HCT116 (cell line): ENCODE measurements around the gene TMEM125. TPM values are rescaled to one million over a fixed set of nuclear protein-coding genes. Genes with fewer than 3 reads are reported as not detected.

Experiments used
- ATAC-seq: fragments of 200-7000 bp; cut with Tn5 transposase; 2 replicates; pipeline ENCODE4 v1.9.1; 2020; ENCODE audit warnings: mild to moderate bottlenecking, moderate library complexity
- BruUV-seq: library from RNA; stranded (reverse); fragments of 400-500 nt; replicated peaks from 2 replicates; lab custom pipeline; 2021; lab: Mats Ljungman, UMichigan
- CTCF ChIA-PET: fragments of 300-600 bp; sonication (Branson Sonifier 250); formaldehyde crosslinking; loops from one replicate; lab custom pipeline; 2021; ENCODE audit warnings: antibody characterized with exemption; lab: Charles Lee
- POLR2A ChIA-PET: fragments of 300-600, 350-600 bp; sonication (Branson Sonifier 250); formaldehyde crosslinking; loops from one replicate; lab custom pipeline; 2021; ENCODE audit warnings: antibody characterized with exemption; lab: Charles Lee
- RAD21 ChIA-PET, 2 experiments: fragments of 300-600 bp; sonication (Branson Sonifier 250); formaldehyde crosslinking; loops; one replicate each; lab custom pipeline; 2023; ENCODE audit warnings: low total read pairs in 2 of 2; ENCODE audit not compliant: uncharacterized antibody in 2 of 2, unreplicated experiment in 2 of 2, low non-redundant PET in 1 of 2; lab: Charles Lee
- DNase-seq: peaks from one replicate; pipeline ENCODE4 v3.0.0-alpha.2; 2010; ENCODE audit warnings: low read depth, low spot score
- H2AFZ ChIP-seq: fragments of 200-600 bp; shearing (Covaris generic), sonication (generic); 2 replicates; pipeline ENCODE4 v1.6.1; 2017; ENCODE audit warnings: low read depth, mixed run types, mixed read lengths, antibody characterized with exemption, low read length; ENCODE audit not compliant: poor library complexity, severe bottlenecking
- H3K27ac ChIP-seq: 2 replicates; pipeline ENCODE4 v1.5.1; 2012; ENCODE audit warnings: low read depth, low read length
- H3K27me3 ChIP-seq: fragments of 200-600 bp; sonication (generic); 2 replicates; pipeline ENCODE4 v1.6.1; 2016; ENCODE audit warnings: mixed run types, low read length, mixed read lengths; ENCODE audit not compliant: insufficient read depth
- H3K36me3 ChIP-seq, 2 experiments: fragments of 200-500 bp in 1 of 2; fragments of 200-600 bp in 1 of 2; sonication (Bioruptor generic) in 1 of 2; sonication (generic) in 1 of 2; 2 replicates each; pipeline versions ENCODE4 v1.5.1 to v1.6.1; 2014 to 2016; ENCODE audit warnings: low read length in 2 of 2, inconsistent platforms in 1 of 2, mixed read lengths in 1 of 2, mixed run types in 1 of 2; ENCODE audit not compliant: insufficient read depth in 2 of 2, control insufficient read depth in 1 of 2
- H3K4me1 ChIP-seq, 2 experiments: fragments of 200-600 bp in 1 of 2; sonication (generic) in 1 of 2; 2 replicates each; pipeline versions ENCODE4 v1.5.1 to v1.6.1; 2012 to 2017; ENCODE audit warnings: low read length in 2 of 2, inconsistent platforms in 1 of 2, mild to moderate bottlenecking in 1 of 2, mixed read lengths in 1 of 2, mixed run types in 1 of 2, moderate library complexity in 1 of 2; ENCODE audit not compliant: insufficient read depth in 2 of 2, control insufficient read depth in 1 of 2
- H3K4me2 ChIP-seq: fragments of 200-600 bp; sonication (generic); 2 replicates; pipeline ENCODE4 v1.6.1; 2017; ENCODE audit warnings: mixed run types, low read length, mixed read lengths
- H3K4me3 ChIP-seq, 2 experiments: fragments of 200-600 bp in 1 of 2; sonication (generic) in 1 of 2; replicated peaks in 1 of 2; 2 replicates each; pipeline ENCODE4 v1.5.1; 2011 to 2016; ENCODE audit warnings: low read length in 2 of 2, control low read depth in 1 of 2, low read depth in 1 of 2, mild to moderate bottlenecking in 1 of 2, mixed read lengths in 1 of 2, mixed run types in 1 of 2
- H3K79me2 ChIP-seq: fragments of 200-600 bp; sonication (generic); 2 replicates; pipeline ENCODE4 v1.6.1; 2017; ENCODE audit warnings: mild to moderate bottlenecking, mixed run types, low read length, moderate library complexity, mixed read lengths; ENCODE audit not compliant: insufficient read depth
- H3K9ac ChIP-seq: fragments of 200-600 bp; sonication (generic); 2 replicates; pipeline ENCODE4 v1.6.1; 2016; ENCODE audit warnings: low read length, mixed read lengths
- H3K9me2 ChIP-seq: fragments of 200-600 bp; sonication (generic), shearing (Covaris generic); 2 replicates; pipeline ENCODE4 v1.6.1; 2017; ENCODE audit warnings: mixed run types, mild to moderate bottlenecking, moderate library complexity; ENCODE audit not compliant: insufficient read depth
- H3K9me3 ChIP-seq, 2 experiments: fragments of 200-500 bp in 1 of 2; fragments of 200-600 bp in 1 of 2; sonication (Bioruptor generic) in 1 of 2; sonication (generic) in 1 of 2; 2 replicates each; pipeline ENCODE4 v1.6.1; 2014 to 2017; ENCODE audit warnings: low read length in 2 of 2, mixed read lengths in 2 of 2, inconsistent platforms in 1 of 2, low read depth in 1 of 2, mild to moderate bottlenecking in 1 of 2, mixed run types in 1 of 2, moderate library complexity in 1 of 2; ENCODE audit not compliant: control insufficient read depth in 1 of 2, insufficient read depth in 1 of 2
- H4K20me1 ChIP-seq: fragments of 200-600 bp; sonication (generic), shearing (Covaris generic); 2 replicates; pipeline ENCODE4 v1.6.1; 2017; ENCODE audit warnings: mixed run types, mild to moderate bottlenecking, moderate library complexity; ENCODE audit not compliant: insufficient read depth
- JUND ChIP-seq: IDR thresholded peaks from 2 replicates; pipeline ENCODE4 v1.6.1; 2012
- RAD21 ChIP-seq: IDR thresholded peaks from 2 replicates; pipeline ENCODE4 v1.6.1; 2012; ENCODE audit warnings: low read depth, mild to moderate bottlenecking
- intact Hi-C: fragments of 100-400 bp; cut with micrococcal nuclease; formaldehyde crosslinking; loops from 2 replicates; pipeline ENCODE4 v1.10.0; 2022
- total RNA-seq: library from RNA; stranded (reverse); gene quantifications from one replicate; pipeline ENCODE4 v1.2.1, GENCODE V29; 2021; ENCODE audit not compliant: unreplicated experiment
- TF ChIP-seq, protein P1 (sequence below): IDR thresholded peaks from 2 replicates; pipeline ENCODE4 v1.6.1; 2012
- TF ChIP-seq, protein P2 (sequence below), 3 experiments: fragments of 200-600 bp in 1 of 3; sonication (generic) in 1 of 3; IDR thresholded peaks in 2 of 3; conservative IDR thresholded peaks in 1 of 3; 2 replicates each; pipeline ENCODE4 v1.5.1; 2012 to 2017; ENCODE audit warnings: low read depth in 2 of 3, low read length in 2 of 3, antibody characterized with exemption in 1 of 3, borderline replicate concordance in 1 of 3, control low read depth in 1 of 3, mild to moderate bottlenecking in 1 of 3, mixed read lengths in 1 of 3, mixed run types in 1 of 3, moderate library complexity in 1 of 3; ENCODE audit not compliant: insufficient read depth in 1 of 3

The TMEM125 gene
- total RNA-seq, 1 experiment from 2014 or later, result 13.9 TPM

DNA sequence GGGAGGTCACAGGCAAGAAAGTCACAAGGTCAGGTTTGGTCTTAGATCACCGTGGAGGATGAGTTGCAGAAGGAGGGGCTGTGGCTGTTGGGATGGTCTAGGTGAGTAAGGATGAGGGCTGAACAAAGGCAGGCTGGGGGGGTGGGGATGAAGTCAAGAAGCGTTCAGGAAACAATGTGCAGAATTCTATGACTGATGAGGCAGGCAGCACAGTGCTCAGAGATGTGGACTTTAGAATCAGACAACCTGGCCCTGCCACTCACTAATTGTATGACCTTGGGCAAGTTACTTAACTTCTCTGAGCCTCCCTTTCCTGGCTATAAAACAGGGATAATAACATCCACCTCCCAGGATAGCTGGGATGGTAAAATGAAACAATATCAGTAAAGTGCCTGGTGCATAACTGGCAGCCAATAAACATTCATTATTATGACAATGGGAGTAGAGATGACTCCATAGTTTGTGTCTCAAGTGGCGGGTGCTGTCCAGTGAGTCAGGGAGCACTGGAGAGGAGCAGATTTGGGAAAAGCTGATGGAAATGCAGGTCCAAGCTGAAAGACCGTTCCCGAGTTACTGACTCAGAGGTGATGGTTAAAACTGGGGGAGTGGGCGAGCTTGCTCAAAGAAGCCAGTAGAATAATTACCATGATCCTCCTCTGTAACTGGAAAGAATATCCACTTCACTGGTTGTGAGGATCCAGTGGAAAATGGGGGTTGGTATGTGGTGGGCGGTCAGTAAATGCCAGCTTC lies 33.1 kb downstream of the TMEM125 start:
- intact Hi-C loops, result no loop called here
- ATAC-seq (no peak), DNase-seq (no peak)
- H3K79me2 ChIP-seq, result no peaks in the 10 kb centered on the region
- no peaks in the 10 kb centered on the region for H4K20me1 ChIP-seq
- no peak overlapping the region for H3K4me2 ChIP-seq
- POLR2A ChIA-PET, result no interaction called here
- H3K9me2 ChIP-seq, result no peaks in the 10 kb centered on the region
- peaks cover 0 to 7% of the 10 kb centered on the region in 2 experiments; a peak in 1 of 4 replicates for H3K4me1 ChIP-seq
- H2AFZ ChIP-seq, result no peak overlapping the region
- no peaks in the 10 kb centered on the region for H3K27me3 ChIP-seq
- no peak overlapping the region for H3K4me3 ChIP-seq
- H3K9me3 ChIP-seq, result no peaks in the 10 kb centered on the region
- BruUV-seq, result no TSS peak
- H3K27ac ChIP-seq, result no peak overlapping the region
- H3K36me3 ChIP-seq, result no peaks in the 10 kb centered on the region
- RAD21 ChIA-PET, result no interaction called here
- TF ChIP-seq JUND (no peak), RAD21 (no peak)
- TF ChIP-seq, protein P1, sequence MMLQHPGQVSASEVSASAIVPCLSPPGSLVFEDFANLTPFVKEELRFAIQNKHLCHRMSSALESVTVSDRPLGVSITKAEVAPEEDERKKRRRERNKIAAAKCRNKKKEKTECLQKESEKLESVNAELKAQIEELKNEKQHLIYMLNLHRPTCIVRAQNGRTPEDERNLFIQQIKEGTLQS, result no peak
- TF ChIP-seq, protein P2, sequence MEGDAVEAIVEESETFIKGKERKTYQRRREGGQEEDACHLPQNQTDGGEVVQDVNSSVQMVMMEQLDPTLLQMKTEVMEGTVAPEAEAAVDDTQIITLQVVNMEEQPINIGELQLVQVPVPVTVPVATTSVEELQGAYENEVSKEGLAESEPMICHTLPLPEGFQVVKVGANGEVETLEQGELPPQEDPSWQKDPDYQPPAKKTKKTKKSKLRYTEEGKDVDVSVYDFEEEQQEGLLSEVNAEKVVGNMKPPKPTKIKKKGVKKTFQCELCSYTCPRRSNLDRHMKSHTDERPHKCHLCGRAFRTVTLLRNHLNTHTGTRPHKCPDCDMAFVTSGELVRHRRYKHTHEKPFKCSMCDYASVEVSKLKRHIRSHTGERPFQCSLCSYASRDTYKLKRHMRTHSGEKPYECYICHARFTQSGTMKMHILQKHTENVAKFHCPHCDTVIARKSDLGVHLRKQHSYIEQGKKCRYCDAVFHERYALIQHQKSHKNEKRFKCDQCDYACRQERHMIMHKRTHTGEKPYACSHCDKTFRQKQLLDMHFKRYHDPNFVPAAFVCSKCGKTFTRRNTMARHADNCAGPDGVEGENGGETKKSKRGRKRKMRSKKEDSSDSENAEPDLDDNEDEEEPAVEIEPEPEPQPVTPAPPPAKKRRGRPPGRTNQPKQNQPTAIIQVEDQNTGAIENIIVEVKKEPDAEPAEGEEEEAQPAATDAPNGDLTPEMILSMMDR (IDR thresholded peaks at IDR 0.05 in 2 of 3, conservative IDR thresholded peaks at IDR 0.05 in 1 of 3; ENCODE audit: borderline replicate concordance in 1 of 3, insufficient read depth in 1 of 3, low read depth in 2 of 3, low read length in 2 of 3), result no peak
- CTCF ChIA-PET, result no interaction called here
- H3K9ac ChIP-seq, result no peak overlapping the region
